OCI-LY7 (cell line): Measurements from ENCODE around the gene VWF. TPM values are rescaled to one million over a fixed set of nuclear protein-coding genes. Genes with fewer than 3 reads are reported as not detected.
"Not testable (repeated sequence)": the region's sequence is repeated elsewhere in the genome, so short reads cannot be mapped to it uniquely, and the experiment has no call there.

ENCODE experiments used
- BruUV-seq: library from RNA; stranded (reverse); fragments of 400-500 nt; replicated peaks from 2 replicates; lab custom pipeline; 2021; lab: Mats Ljungman, UMichigan
- CTCF ChIA-PET: fragments of 300-600 bp; sonication (Branson Sonifier 250); formaldehyde crosslinking; loops from one replicate; lab custom pipeline; 2022; ENCODE audit warnings: antibody characterized with exemption; ENCODE audit not compliant: unreplicated experiment; lab: Charles Lee
- POLR2A ChIA-PET: fragments of 300-600 bp; sonication (Branson Sonifier 250); formaldehyde crosslinking; loops from one replicate; lab custom pipeline; 2022; ENCODE audit warnings: antibody characterized with exemption; lab: Charles Lee
- DNase-seq: peaks from one replicate; pipeline ENCODE4 v3.0.0-alpha.2; 2015; ENCODE audit warnings: low spot score
- H2AFZ ChIP-seq: fragments of 200-600 bp; sonication (generic), shearing (Covaris generic); 2 replicates; pipeline ENCODE4 v1.6.1; 2014; ENCODE audit warnings: mild to moderate bottlenecking, antibody characterized with exemption, low read length, moderate library complexity
- H3K27ac ChIP-seq: fragments of 200-600 bp; sonication (generic); 2 replicates; pipeline ENCODE4 v1.5.1; 2014; ENCODE audit warnings: mixed run types, low read depth, mild to moderate bottlenecking, moderate library complexity, low read length, inconsistent platforms; ENCODE audit not compliant: poor library complexity, severe bottlenecking
- H3K36me3 ChIP-seq: fragments of 200-600 bp; sonication (generic); 2 replicates; pipeline ENCODE4 v1.6.1; 2014; ENCODE audit warnings: mild to moderate bottlenecking, antibody characterized with exemption, low read length, moderate library complexity, mixed read lengths; ENCODE audit not compliant: insufficient read depth
- H3K4me1 ChIP-seq: fragments of 200-600 bp; sonication (generic); 2 replicates; pipeline ENCODE4 v1.5.1; 2014; ENCODE audit warnings: mild to moderate bottlenecking, low read length; ENCODE audit not compliant: insufficient read depth, poor library complexity, severe bottlenecking
- H3K4me2 ChIP-seq: fragments of 200-600 bp; sonication (generic); 2 replicates; pipeline ENCODE4 v1.6.1; 2014; ENCODE audit warnings: mild to moderate bottlenecking, low read length
- H3K4me3 ChIP-seq: fragments of 200-600 bp; sonication (generic); 2 replicates; pipeline ENCODE4 v1.5.1; 2014; ENCODE audit warnings: mild to moderate bottlenecking, low read depth, low read length; ENCODE audit not compliant: poor library complexity, severe bottlenecking
- H3K79me2 ChIP-seq: fragments of 200-600 bp; sonication (generic); 2 replicates; pipeline ENCODE4 v1.6.1; 2016; ENCODE audit warnings: low read depth, mild to moderate bottlenecking, low read length, moderate library complexity, mixed read lengths; ENCODE audit not compliant: insufficient read depth
- H3K9me2 ChIP-seq: fragments of 200-600 bp; sonication (generic); 2 replicates; pipeline ENCODE4 v1.6.1; 2016; ENCODE audit warnings: mild to moderate bottlenecking, low read length, mixed read lengths; ENCODE audit not compliant: insufficient read depth
- H3K9me3 ChIP-seq: fragments of 200-600 bp; sonication (generic); 2 replicates; pipeline ENCODE4 v1.6.1; 2014; ENCODE audit warnings: mild to moderate bottlenecking, mixed run types, low read length, mixed read lengths
- H4K20me1 ChIP-seq: fragments of 200-600 bp; sonication (generic); 2 replicates; pipeline ENCODE4 v1.6.1; 2014; ENCODE audit warnings: mild to moderate bottlenecking, antibody characterized with exemption, low read length, moderate library complexity, mixed read lengths; ENCODE audit not compliant: insufficient read depth
- EZH2phosphoT487 ChIP-seq: fragments of 200-600 bp; sonication (generic); IDR thresholded peaks from 2 replicates; pipeline ENCODE4 v1.6.1; 2018; ENCODE audit warnings: low read depth, borderline replicate concordance, mild to moderate bottlenecking, mixed run types, antibody characterized with exemption, low read length, moderate library complexity, mixed read lengths
- intact Hi-C: fragments of 100-400 bp; cut with micrococcal nuclease; formaldehyde crosslinking; loops from one replicate; pipeline ENCODE4 v1.10.0; 2022; ENCODE audit not compliant: unreplicated experiment
- total RNA-seq, 2 experiments: library from RNA; depleted of rRNA in 1 of 2; stranded (reverse); fragments of >200 nt in 1 of 2; shearing (Covaris generic) in 1 of 2; gene quantifications; 2 replicates each; pipeline ENCODE4 v1.2.3, GENCODE V29; 2014 to 2022
- TF ChIP-seq, protein P1 (sequence below): fragments of 200-600 bp; sonication (generic); conservative IDR thresholded peaks from 2 replicates; pipeline ENCODE4 v1.5.1; 2014; ENCODE audit warnings: mild to moderate bottlenecking, antibody characterized with exemption, low read length, moderate library complexity, mixed read lengths

Gene VWF
- total RNA-seq, 2 experiments from 2014 or later, result 0.32 TPM; not detected in 1

DNA sequence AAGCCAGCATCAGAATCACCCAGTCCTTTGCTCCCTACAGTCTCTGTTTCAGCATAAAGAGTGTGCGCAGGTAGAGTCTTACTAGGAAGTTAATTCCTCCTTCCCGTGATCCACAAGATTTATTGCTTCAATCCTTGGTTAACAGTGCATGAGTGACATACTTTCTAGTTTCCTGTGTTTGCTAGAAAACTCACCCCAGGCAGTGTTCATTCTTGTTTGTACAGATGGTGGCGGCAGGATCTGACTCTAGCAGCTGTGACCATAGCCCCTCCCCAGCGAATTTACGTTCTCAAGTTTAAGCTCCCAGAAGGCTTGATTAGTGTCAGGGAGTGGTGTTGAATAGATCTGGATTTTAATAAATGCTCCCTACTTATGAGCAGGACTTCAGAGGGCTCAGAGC lies 103.5 kb downstream of the VWF start:
- Histone ChIP-seq H2AFZ (no peak overlapping the region), H3K36me3 (no peaks in the 10 kb centered on the region), H3K9me2 (no peaks in the 10 kb centered on the region), H3K79me2 (no peaks in the 10 kb centered on the region), H3K4me1 (no peaks in the 10 kb centered on the region), H3K9me3 (no peaks in the 10 kb centered on the region), H4K20me1 (no peaks in the 10 kb centered on the region), H3K4me2 (no peak overlapping the region), H3K4me3 (no peak overlapping the region), H3K27ac (no peak overlapping the region)
- intact Hi-C loops, result no loop called here
- CTCF ChIA-PET, result no interaction called here
- BruUV-seq, result no TSS peak
- POLR2A ChIA-PET, result no interaction called here
- no peak for DNase-seq
- TF ChIP-seq EZH2phosphoT487, result no peak
- TF ChIP-seq, protein P1, sequence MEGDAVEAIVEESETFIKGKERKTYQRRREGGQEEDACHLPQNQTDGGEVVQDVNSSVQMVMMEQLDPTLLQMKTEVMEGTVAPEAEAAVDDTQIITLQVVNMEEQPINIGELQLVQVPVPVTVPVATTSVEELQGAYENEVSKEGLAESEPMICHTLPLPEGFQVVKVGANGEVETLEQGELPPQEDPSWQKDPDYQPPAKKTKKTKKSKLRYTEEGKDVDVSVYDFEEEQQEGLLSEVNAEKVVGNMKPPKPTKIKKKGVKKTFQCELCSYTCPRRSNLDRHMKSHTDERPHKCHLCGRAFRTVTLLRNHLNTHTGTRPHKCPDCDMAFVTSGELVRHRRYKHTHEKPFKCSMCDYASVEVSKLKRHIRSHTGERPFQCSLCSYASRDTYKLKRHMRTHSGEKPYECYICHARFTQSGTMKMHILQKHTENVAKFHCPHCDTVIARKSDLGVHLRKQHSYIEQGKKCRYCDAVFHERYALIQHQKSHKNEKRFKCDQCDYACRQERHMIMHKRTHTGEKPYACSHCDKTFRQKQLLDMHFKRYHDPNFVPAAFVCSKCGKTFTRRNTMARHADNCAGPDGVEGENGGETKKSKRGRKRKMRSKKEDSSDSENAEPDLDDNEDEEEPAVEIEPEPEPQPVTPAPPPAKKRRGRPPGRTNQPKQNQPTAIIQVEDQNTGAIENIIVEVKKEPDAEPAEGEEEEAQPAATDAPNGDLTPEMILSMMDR, result no peak

DNA sequence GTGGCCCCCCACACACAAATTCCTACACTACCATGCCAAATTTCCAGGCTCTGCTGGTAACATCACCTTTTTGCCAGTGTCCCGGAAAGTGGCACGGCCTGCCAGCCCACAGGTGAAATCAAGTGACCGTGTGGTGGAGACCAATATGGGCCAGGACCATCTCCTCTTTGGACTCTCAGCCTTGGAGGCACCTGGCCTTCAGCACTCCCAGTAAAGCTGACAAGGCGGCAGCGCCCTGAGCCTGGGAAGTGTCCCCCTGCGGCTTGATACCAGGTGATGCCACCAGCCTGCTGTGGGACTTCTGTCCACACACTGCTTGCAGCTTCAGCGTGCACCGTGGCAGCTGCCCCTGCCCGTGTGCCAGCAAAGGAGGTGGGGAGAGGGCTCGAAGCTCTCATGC lies 104.0 kb downstream of the VWF start:
- CTCF ChIA-PET, intact Hi-C loops, POLR2A ChIA-PET: not testable (repeated sequence)

DNA sequence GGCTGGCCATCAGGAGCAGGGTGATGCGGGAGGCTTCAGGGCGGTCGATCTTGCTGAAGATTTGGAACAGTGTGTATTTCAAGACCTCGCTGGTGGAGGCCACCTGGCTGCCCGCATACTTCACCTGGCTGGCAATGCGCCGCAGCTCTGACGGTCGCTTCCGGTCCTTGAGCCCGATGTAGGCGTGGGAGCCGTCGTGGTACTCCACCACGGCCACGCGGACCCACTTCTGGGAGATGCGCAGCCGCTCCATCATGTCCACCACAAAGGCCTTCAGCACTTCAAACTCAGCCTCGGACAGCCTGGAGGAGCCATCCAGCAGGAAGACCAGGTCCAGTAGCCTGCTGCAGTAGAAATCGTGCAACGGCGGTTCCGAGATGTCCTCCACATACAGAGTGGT lies 105.2 kb downstream of the VWF start:
- H3K4me2 ChIP-seq, H3K9me2 ChIP-seq, DNase-seq, H3K36me3 ChIP-seq, H3K79me2 ChIP-seq, H2AFZ ChIP-seq, H3K4me1 ChIP-seq, BruUV-seq, POLR2A ChIA-PET, H4K20me1 ChIP-seq, H3K27ac ChIP-seq, H3K9me3 ChIP-seq, intact Hi-C loops, H3K4me3 ChIP-seq, CTCF ChIA-PET: not testable (repeated sequence)

More for the DNA sequence above, 104.0 kb downstream of the VWF start:
- not testable (repeated sequence) for H3K4me1 ChIP-seq, H3K27ac ChIP-seq, H3K4me3 ChIP-seq, BruUV-seq, H3K9me3 ChIP-seq, DNase-seq, H4K20me1 ChIP-seq, H2AFZ ChIP-seq, H3K9me2 ChIP-seq, H3K79me2 ChIP-seq, H3K36me3 ChIP-seq, H3K4me2 ChIP-seq

DNA sequence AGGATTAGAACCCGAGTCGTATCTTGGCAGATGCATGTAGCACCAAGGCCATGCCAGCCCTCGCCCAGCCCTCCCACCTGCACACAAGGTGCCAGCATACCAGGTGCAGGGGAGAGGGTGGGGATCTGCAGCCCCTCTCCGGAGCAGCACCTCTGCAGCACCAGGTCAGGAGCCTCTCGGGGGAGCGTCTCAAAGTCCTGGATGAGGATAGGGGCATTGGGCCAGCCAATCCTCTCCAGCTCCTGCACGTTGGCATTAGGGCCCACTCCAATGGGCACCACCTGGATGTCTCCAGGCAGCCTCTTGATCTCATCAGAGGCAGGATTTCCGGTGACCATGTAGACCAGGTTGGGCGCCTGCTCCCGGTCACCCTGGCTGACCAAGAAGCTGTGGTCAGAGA lies 106.2 kb downstream of the VWF start:
- H3K36me3 ChIP-seq, result no peaks in the 10 kb centered on the region
- ChIA-PET POLR2A (no interaction called here), CTCF (no interaction called here)
- no peaks in the 10 kb centered on the region for H4K20me1 ChIP-seq
- BruUV-seq, result no TSS peak
- H3K4me2 ChIP-seq, result no peak overlapping the region
- H3K4me1 ChIP-seq, result no peaks in the 10 kb centered on the region
- no peaks in the 10 kb centered on the region for H3K9me3 ChIP-seq
- H3K9me2 ChIP-seq, result no peaks in the 10 kb centered on the region
- H3K79me2 ChIP-seq, result no peaks in the 10 kb centered on the region
- intact Hi-C loops, result no loop called here
- no peak overlapping the region for H3K27ac ChIP-seq
- TF ChIP-seq EZH2phosphoT487, result no peak
- TF ChIP-seq, protein P1, result no peak
- H3K4me3 ChIP-seq, result no peak overlapping the region
- H2AFZ ChIP-seq, result no peak overlapping the region
- DNase-seq, result no peak
